ENCODE data around the gene UBXN4. TPM values are rescaled to one million over a fixed set of nuclear protein-coding genes. Genes with fewer than 3 reads are reported as not detected.

The UBXN4 gene
- total RNA-seq, 2 experiments from 2014 or later: 90.5 to 105 TPM

DNA sequence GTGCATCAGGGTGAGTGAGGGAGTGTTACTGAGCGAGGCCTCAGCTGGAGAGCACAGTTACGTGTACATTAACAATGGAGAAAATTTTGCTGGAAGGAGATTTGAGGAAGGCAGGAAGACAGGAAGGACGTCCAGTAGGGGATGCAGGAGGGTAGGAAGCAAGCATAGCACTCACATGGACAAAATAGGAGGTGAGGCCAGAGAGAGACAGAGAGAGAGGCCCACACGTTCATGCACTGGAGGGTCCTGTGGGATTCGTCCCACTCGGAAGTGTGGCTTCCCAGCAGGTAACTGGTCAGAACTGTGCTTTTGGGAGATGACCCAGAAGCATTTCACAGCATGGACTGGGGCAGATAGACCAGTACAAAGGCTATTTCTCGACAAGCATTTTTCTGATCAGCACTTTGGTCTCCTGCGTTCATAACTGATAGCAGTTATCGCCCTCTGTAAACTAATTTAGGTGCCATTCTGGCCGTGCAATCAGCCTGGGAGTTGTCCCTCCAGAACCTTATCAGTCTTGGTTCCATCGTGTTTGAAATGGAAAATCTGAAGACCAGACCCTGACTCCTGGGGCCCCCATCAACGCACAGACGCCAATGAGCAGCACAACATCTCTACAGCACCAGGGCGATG is 89.6 kb downstream of the UBXN4 start:
- ATAC-seq (no peak), DNase-seq (no peak)
- Mint-ChIP-seq H3K9me3 (no peaks in the 10 kb centered on the region), H3K4me1 (ENCODE audit: low read depth) (peaks cover 4% of the 10 kb centered on the region), H3K27ac (no peak overlapping the region), H3K4me3 (no peak overlapping the region), H3K27me3 (no peaks in the 10 kb centered on the region), H3K36me3 (ENCODE audit: low read depth) (peaks cover 1% of the 10 kb centered on the region)
- intact Hi-C loops (cut with micrococcal nuclease): no loop called here
- POLR2A ChIA-PET: no interaction called here
- TF ChIP-seq, protein P1, sequence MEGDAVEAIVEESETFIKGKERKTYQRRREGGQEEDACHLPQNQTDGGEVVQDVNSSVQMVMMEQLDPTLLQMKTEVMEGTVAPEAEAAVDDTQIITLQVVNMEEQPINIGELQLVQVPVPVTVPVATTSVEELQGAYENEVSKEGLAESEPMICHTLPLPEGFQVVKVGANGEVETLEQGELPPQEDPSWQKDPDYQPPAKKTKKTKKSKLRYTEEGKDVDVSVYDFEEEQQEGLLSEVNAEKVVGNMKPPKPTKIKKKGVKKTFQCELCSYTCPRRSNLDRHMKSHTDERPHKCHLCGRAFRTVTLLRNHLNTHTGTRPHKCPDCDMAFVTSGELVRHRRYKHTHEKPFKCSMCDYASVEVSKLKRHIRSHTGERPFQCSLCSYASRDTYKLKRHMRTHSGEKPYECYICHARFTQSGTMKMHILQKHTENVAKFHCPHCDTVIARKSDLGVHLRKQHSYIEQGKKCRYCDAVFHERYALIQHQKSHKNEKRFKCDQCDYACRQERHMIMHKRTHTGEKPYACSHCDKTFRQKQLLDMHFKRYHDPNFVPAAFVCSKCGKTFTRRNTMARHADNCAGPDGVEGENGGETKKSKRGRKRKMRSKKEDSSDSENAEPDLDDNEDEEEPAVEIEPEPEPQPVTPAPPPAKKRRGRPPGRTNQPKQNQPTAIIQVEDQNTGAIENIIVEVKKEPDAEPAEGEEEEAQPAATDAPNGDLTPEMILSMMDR (IDR thresholded peaks at IDR 0.05): no peak
- CTCF ChIA-PET: interaction anchor here (1.8 kb wide), 1 partner anchor 11 kb away, joined by 4 read pairs; no protein-coding TSS in a partner anchor

DNA sequence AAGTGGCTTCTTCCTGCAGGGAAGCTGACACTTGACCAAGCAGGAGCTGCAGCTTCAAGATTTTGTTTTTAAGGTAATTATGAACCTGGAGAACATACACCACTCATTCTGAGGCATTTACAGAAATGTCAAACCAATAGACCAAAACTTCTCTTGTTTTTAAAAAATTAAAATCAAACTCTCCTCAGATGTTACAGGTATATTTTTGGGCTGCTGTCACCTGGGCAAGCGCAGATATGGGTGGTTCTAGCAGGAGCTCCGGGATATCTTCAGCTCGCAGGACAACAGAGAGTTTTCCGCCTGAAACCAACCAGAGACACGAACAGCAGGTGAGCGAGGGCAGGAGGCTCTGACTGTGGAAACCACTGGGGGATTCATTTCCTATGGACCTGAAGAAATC is 91.2 kb downstream of the UBXN4 start:
- H3K27me3 Mint-ChIP-seq: no peaks in the 10 kb centered on the region
- CTCF ChIA-PET: interaction anchor here (1.3 to 1.8 kb wide), 3 partner anchors 13 to 552 kb away, joined by 3 to 8 read pairs (median 4); no protein-coding TSS in a partner anchor
- TF ChIP-seq, protein P1 (IDR thresholded peaks at IDR 0.05): no peak
- H3K9me3 Mint-ChIP-seq: no peaks in the 10 kb centered on the region
- no peak for ATAC-seq
- no peak overlapping the region for H3K27ac Mint-ChIP-seq
- no peak overlapping the region for H3K4me3 Mint-ChIP-seq
- POLR2A ChIA-PET: no interaction called here
- peaks cover 11% of the 10 kb centered on the region for H3K4me1 Mint-ChIP-seq (ENCODE audit: low read depth)
- DNase-seq: no peak
- intact Hi-C loops (cut with micrococcal nuclease): no loop called here
- H3K36me3 Mint-ChIP-seq (ENCODE audit: low read depth): peaks cover 5% of the 10 kb centered on the region

Other genes with a start within 250 kb of the UBXN4 start
- 10 to 100 TPM; 21.4 to 21.5 TPM for gene ZRANB3, start 210.6 kb upstream of the UBXN4 start, total RNA-seq
- gene R3HDM1, start 210.4 kb upstream of the UBXN4 start, total RNA-seq: 10 to 100 TPM; 66.5 to 75.8 TPM
- under 1 TPM; 0.11 to 0.29 TPM for gene LCT, start 95.3 kb downstream of the UBXN4 start, total RNA-seq
- 100 to 1,000 TPM; 229 to 234 TPM for gene MCM6, start 134.6 kb downstream of the UBXN4 start, total RNA-seq
- gene DARS1, start 243.8 kb downstream of the UBXN4 start, total RNA-seq: 100 to 1,000 TPM; 210 to 211 TPM